Hepatic stellate cell (primary cell): ENCODE data around the gene TMEM164.
"Not testable (repeated sequence)": the region's sequence is repeated elsewhere in the genome, so short reads cannot be mapped to it uniquely, and the experiment has no call there.

Experiments
- DNase-seq: peaks from one replicate; pipeline ENCODE4 v3.0.0; 2011; ENCODE audit warnings: low spot score

The TMEM164 gene

DNA sequence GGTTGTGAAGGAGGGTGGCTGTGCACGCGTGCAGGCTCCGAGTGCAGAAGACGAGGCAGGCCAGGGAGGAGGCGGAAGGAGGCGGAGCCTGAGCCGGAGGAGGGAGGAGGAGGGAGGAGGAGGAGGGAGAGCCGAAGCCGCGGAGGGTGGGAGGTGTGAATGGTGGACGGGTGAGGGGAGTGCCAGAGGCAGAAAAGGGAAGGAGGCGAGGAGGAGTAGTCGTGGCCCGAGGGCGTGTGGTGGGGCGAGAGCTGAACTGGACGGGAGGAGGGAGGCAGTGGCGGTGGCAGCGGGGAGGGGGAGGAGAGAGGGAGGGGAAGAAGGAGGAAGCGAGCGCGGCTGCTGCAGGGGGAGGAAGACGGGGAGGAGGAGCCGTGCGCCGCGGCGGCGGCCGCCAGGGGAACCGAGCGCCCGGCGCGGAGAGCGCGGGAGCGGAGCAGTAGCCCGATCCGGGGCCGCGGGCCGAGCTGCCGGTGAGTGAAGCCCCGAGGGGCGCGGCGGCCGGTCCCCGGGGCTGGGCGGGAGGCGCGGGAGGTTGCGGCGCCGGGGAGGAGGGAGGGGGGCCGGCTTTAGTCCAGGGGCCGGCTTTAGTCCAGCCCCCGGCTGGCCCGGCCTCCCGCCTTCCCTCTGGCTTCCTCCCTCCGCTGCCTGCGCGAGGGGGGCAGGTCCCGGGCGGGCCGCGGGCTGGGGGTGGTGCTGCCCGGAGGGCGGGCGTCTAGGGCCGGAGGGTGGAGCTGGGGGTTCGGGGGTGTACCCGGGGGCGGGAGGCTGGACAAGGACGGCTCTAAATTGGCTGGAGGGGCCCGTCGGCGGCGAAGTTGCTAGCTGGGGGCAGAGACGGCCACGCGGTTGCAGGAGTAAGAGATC lies at the start of gene TMEM164:
TSS of gene TMEM164 (plus strand) at position 815 of the 867 bp plus-strand sequence. CDS start 661 bp downstream, outside the sequence.
- peak; percentile 62 for DNase-seq

DNA sequence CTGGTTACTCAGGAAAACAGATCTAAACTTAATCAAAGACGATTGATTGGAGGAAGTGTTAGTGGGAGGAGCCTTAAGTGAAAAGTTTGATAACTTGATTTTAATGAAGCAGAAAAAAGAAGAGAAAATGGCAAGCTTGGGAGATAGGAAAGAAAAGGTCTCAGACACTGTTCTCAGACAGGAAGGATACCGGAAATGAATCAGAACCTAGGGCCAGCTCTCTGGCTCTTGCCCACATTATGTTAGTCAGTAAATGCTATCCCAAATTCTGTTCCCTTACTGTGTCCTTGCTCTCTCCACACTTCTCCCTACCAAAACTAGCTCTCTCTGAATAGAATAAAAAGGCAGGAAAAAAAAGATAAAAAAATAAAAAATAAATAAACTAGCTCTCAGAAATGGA lies 48.6 kb upstream of the TMEM164 start:
- no peak for DNase-seq

DNA sequence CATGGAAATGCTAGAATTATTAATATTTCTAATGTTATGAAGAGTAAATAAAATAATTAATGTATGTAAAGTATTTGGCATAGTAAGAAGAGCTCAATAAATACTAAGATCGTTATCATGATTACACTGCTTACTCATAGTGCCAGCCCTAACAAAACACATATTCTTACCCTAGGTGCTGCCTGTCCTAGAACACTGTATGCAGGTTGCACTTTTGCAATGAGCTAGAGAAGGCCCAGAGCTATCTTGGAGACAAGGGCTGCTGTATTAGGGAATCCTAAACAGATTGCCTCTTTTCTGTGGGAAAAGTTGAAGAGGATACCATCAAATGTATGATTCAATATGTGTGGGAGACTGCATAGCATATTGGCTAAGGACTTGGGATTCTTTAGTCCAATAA lies 48.0 kb upstream of the TMEM164 start:
- DNase-seq: no peak

DNA sequence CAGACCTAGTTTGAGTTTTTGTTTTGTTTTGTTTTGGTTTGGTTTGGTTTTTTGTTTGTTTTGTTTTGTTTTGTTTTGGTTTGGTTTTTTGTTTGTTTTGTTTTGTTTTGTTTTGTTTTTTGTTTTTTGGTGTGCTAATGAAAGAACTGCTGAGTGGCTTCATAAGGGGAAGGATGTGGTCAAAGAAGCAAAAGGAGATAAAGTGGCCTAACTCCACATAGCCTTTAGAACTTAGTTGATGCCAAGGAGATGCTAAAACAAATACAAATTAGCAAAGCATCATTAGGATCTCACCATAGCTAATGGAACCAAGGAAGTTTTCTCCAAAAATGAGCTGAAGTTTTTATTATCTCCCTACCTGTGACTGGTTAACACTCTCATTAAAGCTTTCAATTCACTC lies 44.6 kb upstream of the TMEM164 start:
- no peak for DNase-seq

DNA sequence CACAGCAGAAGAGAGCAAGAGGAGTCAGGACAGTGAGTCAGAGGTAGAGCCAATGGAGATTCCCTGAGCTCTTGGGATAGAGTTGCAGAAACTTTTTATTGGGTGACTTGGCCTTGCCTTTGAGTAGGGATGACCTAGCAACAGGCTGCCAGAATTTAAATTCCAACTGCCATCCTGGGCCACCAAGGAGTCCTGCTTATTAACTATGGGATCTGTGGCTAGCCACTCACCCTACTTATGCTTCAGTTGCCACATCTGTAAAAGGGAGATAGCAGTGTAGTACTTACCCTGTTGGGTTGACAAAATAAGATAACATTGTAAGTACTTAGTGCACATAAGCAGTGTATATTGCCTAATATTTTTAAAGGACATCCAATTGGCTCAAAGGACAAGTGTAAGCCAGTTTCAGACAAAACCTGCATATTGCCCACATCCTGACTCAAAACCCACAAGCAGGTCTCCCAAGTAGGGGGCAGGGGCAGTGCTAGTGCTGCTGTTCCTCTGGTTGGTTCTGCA lies 43.5 kb upstream of the TMEM164 start:
- no peak for DNase-seq

DNA sequence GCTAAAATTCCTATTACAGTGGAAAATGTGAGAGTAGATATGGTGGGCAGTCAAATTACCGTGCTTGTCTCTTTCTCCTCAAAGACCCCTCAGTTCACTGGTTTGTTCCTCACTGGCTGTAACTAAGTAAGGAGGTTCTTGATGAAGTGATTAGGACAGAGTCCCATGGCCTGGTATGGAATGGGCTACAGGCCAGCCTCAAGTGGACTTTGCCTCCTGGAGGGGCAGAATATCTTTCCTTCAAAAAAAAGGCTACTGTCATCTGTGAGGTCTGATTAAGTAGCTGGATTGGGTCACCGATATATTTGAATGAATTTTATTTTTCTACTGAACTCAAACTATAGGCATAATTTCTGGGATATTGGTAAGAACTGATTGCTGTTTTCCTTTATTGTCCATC lies 38.5 kb upstream of the TMEM164 start:
- no peak for DNase-seq

DNA sequence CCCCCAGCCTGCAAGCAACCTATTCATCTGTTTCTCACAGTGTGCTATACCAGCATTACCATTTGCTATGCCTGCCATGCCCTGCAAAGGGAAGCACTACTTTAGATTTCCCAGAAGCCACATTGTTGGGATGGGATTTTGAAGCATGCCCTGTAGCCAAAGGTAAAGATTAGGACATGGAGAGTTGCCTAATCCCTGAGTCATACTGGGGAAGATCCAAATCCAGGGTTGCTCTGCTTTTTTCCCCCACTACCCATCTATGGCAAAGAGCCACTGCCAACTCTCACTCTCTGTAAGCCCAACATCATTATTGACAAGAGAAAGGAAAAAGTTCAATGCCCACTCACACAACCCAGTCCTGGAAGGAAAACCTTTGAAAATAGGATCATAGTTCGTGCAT lies 36.7 kb upstream of the TMEM164 start:
- DNase-seq: no peak

DNA sequence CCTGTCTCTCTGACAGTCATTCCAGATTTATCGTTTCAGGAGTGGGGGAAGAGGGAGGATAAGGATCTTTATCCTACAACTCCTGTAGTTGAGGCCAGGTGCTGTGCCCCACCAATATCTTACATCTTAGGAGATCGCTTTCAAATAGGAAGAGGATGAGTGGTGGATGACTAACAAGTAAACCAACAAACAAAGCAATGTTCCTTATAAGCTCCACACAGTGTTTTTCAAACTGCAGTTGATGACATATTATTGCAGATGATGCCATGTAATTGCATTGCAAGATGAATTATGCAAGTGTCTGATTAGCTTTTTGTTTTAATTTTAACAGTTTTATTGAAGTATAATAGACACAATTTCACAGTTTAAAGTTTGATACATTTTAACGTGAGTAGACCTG lies 35.8 kb upstream of the TMEM164 start:
- no peak for DNase-seq

DNA sequence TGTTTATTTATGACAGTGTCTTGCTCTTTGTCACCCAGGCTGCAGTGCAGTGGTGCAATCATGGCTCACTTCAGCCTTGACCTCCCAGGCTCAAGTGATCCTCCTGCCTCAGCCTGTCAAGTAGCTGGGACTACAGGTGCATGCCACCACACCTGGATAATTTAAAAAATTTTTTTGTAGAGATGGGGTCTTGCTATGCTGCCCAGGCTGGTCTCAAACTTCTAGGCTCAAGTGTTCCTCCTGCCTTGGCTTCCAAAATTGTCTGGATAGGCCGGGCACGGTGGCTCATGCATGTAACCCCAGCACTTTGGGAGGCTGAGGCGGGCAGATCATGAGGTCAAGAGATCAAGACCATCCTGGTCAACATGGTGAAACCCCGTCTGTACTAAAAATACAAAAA lies 32.1 kb upstream of the TMEM164 start:
- DNase-seq: not testable (repeated sequence)

DNA sequence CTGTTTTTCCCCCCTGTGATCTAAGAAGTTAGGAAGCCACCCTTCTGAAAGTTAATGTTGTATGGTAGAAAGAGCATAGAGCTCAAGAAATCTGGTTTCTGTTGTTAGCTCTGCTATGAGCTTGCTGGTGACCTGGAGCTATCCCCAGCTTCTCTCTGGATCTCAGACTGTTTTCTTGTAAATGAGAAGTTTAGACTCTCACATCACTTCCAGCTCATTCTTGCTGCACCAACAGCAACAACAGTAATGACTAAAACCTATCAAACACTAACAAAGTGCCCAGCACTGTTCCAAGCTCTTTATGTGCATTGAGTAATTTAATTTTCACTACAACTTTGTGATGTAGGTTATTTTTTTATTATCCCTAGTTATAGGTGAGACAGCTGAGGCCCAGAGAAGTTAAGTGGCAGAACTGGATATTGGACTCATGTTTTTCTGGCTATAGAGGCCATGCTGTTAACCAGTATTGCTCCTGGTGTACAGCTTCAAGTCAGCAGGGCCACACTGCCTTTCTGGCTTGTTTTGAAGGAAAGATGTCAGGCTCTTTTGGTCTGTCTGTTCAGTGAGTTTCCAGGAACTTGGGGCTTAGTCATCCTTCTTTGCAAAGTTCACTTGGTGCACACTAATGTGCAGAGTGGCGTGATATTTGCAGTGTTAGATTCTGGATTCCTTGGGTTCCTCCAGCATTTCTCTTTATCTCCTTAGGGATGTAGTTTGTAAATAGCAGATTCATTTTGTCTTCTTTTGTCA lies 27.8 kb upstream of the TMEM164 start:
- DNase-seq: no peak

DNA sequence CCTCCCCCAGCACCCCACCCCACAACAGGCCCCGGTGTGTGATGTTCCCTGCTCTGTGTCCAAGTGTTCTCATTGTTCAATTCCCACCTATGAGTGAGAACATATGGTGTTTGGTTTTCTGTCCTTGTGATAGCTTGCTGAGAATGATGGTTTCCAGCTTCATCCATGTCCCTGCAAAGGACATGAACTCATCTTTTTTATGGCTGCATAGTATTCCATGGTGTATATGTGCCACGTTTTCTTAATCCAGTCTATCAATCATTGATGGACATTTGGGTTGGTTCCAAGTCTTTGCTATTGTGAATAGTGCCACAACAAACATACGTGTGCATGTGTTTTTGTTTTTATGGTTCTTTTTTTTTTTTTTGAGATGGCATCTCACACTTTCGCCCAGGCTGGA lies 17.7 kb upstream of the TMEM164 start:
- not testable (repeated sequence) for DNase-seq

DNA sequence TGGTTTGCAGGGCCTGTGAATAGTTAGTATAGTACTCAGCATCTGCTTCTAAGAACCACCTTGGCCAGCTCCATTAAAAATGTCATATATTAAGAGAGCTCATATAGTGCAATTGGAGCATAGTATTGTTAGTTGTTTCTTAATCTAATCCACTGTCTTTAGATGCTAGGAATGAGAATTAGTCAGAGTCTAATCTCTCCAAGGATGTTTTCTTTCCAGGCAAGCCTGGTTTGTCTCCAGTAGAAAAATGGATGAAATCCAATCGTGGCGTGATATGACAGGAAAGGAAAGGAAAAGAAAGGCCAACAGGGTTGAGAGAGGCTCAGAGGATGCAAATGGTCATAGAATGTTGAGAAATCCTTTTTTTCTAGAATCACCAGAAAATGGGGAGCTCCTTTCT lies 15.0 kb upstream of the TMEM164 start:
- no peak for DNase-seq

DNA sequence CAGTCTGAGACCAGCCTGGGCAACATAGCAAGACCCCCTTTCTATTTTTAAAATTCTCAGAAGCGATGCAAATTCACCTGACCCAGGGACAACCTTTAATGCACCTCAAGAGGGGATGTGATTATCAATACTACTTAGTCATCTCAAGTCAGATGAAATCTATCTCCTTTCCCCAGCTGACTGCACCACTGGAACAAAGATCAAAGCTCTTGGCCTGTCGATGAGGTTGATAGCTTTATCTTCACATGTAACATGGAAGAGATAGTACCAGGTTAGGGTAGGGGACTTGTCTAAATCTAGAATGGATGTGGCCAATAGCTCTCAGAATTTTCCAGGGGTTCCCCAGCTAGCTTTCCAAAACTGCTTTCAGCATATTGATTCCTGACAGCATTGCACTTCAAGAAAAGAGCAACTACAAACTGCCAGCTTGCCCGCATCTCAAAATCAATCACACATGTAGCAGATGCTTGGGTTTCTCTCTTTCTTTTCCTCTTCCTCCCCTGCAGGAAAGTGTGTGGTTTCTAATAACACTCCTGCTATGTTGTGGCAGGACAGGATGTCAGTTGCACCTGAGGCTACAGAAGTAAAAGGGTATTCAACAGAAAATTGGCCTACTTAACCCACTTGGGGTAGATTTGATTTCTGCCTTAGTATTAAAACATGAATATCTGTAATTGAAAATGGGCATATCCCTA lies 12.2 kb upstream of the TMEM164 start:
- DNase-seq: no peak

DNA sequence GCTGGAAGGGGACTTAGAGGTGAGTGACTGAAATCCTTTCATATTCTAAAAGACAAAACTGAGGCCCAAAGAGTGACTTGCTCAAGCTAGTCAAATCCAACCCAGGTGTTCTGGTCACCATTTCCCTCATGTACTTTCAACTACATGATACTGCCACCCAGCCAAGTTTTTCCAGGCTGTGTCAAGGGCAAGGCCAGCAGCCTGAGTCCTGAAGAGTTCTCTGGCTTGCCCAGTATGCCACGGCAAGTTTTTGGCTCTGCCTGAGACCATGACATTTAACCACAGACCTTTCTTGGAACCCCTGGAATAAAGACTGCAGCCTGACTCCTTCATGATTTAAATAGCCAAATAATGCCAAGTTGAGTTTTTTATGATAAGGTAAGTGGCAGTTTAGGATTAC lies 10.7 kb upstream of the TMEM164 start:
- DNase-seq: no peak

DNA sequence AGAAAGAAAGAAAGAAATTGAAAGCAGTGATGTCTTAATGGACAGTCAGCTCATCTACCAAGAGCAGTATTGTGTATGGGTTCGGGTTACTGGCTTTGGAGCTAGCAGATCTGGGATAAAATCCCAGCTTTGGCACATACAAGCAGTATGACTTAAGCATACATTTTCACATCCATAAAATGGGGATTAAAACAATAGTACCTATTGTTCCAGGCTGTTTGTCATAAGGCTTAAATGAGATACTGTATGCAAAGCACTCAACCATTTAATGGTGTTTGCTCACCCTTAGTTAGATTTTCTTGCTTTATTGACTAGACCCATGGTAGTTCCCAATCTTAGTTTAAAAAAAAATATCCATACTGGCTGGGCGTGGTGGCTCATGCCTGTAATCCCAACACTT lies 7.8 kb upstream of the TMEM164 start:
- no peak for DNase-seq

DNA sequence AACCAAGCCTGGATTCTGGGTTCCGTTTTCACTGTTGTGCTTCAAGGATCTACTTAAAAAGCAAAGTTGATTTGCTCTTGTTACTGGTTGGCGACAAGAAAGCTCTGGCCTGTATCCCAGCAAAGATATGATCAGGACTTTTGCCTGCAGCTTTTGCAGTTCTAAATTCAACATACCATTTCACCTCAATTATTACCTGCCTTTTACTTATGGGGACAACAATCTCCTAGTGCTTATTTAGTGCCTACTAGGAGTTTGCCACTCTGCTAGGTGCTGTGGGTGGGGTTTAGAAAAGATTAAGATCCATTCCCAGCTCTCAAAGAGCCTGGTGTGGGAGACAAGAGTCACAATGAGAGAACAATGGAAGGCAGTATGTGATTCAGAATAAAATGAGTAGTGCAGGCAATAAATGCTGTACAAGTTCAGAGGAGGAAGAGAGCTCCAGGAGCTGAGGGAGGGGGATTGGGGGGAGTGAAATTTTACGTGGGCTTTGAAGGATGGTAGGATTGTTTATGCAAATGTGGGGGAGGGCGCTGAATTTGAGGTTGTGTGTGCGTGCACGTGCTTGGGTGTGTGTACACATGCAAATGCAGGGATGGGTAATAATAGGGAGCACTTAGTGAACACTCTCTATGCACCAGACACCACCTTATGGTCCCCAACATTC lies 5.0 kb upstream of the TMEM164 start:
- no peak for DNase-seq

DNA sequence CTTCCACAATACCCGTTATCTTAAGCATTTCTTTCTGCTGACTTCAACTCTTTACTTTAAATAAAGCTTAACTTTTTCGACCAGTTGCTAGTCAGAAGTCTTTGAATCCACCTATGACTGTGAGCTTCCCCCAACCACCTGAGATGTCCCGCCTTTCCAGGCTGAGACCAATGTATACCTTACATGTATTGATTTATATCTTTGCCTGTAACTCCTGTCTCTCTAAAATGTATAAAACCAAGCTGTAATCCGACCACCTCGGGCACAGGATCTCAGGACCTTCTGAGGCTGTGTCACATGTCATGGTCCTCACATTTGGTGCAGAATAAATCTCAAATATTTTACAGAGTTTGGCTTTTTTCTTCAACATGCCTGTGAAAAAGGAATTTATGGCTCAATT lies 2.9 kb upstream of the TMEM164 start:
- DNase-seq: no peak

DNA sequence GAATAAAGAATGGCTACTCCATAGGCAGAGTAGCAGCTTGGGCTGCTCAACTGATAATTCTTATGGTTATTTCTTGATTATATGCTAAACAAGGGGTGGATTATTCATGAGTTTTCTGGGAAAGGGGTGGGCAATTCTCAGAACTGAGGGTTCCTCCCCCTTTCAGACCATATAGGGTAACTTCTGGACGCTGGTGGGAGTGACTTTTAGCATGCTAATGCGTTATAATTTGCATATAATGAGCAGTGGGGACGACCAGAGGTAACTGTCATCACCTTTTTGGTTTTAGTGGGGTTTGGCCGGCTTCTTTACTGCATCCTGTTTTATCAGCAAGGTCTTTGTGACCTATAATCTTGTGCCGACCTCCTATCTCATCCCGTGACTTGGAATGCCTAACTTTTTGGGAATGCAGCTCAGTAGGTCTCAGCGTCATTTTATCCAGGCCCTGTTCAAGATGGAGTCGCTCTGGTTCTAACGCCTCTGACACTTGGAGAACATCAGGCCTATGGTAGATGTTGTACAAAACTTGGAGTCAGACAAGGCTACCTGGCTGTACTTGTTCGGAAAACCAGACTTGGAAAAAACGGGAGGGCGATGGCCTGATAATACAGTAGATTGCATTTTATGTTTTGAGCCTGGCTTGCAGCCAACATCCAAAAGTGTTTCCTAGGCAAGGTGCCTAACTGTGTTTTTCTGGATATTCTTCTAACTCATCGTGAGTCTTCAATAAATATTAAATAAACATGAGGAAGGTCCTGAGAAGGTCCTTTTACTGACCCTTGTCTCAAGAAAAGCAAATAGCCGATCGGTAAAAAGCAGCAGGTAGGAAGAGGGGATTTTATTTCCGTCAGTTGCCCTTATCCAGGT lies 1.8 kb upstream of the TMEM164 start:
- no peak for DNase-seq

DNA sequence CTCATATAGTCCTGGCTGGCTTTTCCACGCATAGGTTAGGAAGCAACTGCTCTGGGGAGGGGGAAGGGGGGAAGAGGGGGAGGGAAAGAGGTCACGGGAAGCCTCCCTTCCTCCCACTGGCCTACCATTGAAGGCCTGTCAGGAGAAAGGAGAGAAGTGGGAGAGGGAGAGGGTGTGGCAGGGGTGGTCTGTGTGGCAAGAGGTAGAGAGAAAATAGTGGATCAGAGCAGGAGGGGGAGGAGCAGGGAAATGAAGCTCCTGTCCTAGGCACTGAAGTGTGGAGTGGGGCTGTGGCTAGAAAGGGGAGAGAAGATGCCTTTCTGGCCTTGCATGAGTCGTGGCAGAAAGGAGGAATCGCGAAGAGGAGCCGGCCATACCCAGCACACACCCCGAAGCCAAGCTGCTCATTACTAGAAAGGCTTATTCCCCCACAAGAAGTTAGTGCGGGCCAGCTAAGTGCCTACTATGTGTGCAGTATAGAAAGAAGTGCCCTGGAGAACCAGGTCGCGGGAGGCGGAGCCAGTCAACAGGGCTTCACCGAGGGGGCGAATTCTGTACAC lies 1.1 kb upstream of the TMEM164 start:
- no peak for DNase-seq
